Cardiac fibroblast (primary cell): Measurements from ENCODE around the gene POLE.

Experiments
- DNase-seq, 2 donors: peaks; one replicate each; pipeline versions ENCODE4 v3.0.0 to v3.0.0-alpha.2; 2010; ENCODE audit warnings: low read depth in 2 of 2
- H3K4me3 ChIP-seq, 2 donors: replicated peaks in 1 of 2; 1 replicate in 1 of 2; 2 replicates in 1 of 2; pipeline ENCODE4 v1.5.1; 2011; ENCODE audit warnings: low read depth in 2 of 2, low read length in 2 of 2, mild to moderate bottlenecking in 2 of 2, moderate library complexity in 1 of 2
- CTCF ChIP-seq: IDR thresholded peaks from one replicate; pipeline ENCODE4 v1.5.1; 2011; ENCODE audit warnings: low read depth, mild to moderate bottlenecking, low read length, inconsistent platforms

The POLE gene

GRCh38 chr12:132641811-132642650 is 45.1 kb downstream of the POLE start:
- no peak for TF ChIP-seq CTCF
- H3K4me3 ChIP-seq, result no peak overlapping the region
- DNase-seq, result no peak

GRCh38 chr12:132640936-132641335 is 46.2 kb downstream of the POLE start:
- no peak for DNase-seq
- no peak overlapping the region for H3K4me3 ChIP-seq
- no peak for TF ChIP-seq CTCF

GRCh38 chr12:132639956-132640520 is 47.1 kb downstream of the POLE start:
- DNase-seq, result no peak
- no peak for TF ChIP-seq CTCF
- H3K4me3 ChIP-seq, result no peak overlapping the region

GRCh38 chr12:132638541-132639408 is 48.4 kb downstream of the POLE start:
- DNase-seq, result peak; percentile 67 to 69
- peak; percentile 94 for TF ChIP-seq CTCF
- H3K4me3 ChIP-seq, result no peak overlapping the region

- no peak for TF ChIP-seq CTCF
- no peak overlapping the region for H3K4me3 ChIP-seq
- no peak for DNase-seq
These were observed 49.3 kb downstream of the POLE start for GRCh38 chr12:132637811-132638210.

- DNase-seq, result no peak
- TF ChIP-seq CTCF, result no peak
- no peak overlapping the region for H3K4me3 ChIP-seq
These were observed 51.8 kb downstream of the POLE start for GRCh38 chr12:132635076-132635955.
